PFSK-1 (cell line): ENCODE measurements around the gene TAF3.

Source experiments
- FOXP2 ChIP-seq: optimal IDR thresholded peaks from 2 replicates; pipeline ENCODE3; 2011; ENCODE audit warnings: borderline replicate concordance, control low read depth, inconsistent platforms; ENCODE audit not compliant: insufficient read depth; ENCODE audit errors: extremely low read length, extremely low read depth
- POLR2AphosphoS5 ChIP-seq: IDR thresholded peaks from 2 replicates; pipeline ENCODE4 v1.6.1; 2012; ENCODE audit warnings: low read depth, mild to moderate bottlenecking, control low read depth, low read length, moderate library complexity
- SIN3A ChIP-seq: IDR thresholded peaks from 2 replicates; pipeline ENCODE4 v1.6.1; 2012; ENCODE audit warnings: mild to moderate bottlenecking, low read length, moderate library complexity, borderline replicate concordance; ENCODE audit not compliant: insufficient read depth
- TAF1 ChIP-seq: IDR thresholded peaks from 2 replicates; pipeline ENCODE4 v1.6.1; 2012; ENCODE audit warnings: low read length, control low read depth, borderline replicate concordance; ENCODE audit not compliant: insufficient read depth
- TF ChIP-seq, protein P1 (sequence below), 2 experiments: IDR thresholded peaks; 2 replicates each; pipeline versions ENCODE4 v1.6.1 to v1.8.0; 2011 to 2012; ENCODE audit warnings: low read depth in 2 of 2, low read length in 2 of 2, control low read depth in 1 of 2, inconsistent platforms in 1 of 2, mild to moderate bottlenecking in 1 of 2, moderate library complexity in 1 of 2; ENCODE audit not compliant: insufficient read depth in 1 of 2

Gene TAF3

DNA sequence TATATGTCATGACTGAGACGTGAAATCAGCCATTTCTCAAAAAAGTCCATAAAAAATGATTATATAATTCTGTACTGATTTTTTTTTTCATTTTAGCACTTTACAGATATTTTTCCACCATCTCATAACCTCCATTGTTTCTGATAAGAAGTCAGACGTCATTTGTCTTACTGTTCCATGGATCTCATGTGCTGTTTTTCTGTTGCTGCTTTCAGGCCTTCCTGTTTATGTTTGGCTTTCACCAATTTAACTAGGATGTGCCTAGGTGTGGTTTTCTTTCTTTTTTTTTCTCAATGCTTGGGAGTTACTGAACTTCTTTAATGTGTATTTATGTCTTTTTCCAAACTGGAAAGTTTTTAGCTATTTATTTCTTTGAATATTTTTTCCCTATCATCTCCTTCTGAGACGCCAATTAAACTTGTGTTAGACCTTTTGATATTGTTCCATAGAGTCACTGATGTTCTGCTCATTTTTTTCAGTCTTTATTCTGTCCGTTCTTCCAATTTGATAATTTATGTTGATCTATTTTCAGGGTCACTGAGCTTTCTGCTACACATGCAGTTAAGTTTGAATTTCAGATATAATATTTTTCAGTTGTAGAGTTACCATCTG, 43.3 kb downstream of the TAF3 start:
- TF ChIP-seq FOXP2 = no peak
- no peak for TF ChIP-seq TAF1
- TF ChIP-seq, protein P1, sequence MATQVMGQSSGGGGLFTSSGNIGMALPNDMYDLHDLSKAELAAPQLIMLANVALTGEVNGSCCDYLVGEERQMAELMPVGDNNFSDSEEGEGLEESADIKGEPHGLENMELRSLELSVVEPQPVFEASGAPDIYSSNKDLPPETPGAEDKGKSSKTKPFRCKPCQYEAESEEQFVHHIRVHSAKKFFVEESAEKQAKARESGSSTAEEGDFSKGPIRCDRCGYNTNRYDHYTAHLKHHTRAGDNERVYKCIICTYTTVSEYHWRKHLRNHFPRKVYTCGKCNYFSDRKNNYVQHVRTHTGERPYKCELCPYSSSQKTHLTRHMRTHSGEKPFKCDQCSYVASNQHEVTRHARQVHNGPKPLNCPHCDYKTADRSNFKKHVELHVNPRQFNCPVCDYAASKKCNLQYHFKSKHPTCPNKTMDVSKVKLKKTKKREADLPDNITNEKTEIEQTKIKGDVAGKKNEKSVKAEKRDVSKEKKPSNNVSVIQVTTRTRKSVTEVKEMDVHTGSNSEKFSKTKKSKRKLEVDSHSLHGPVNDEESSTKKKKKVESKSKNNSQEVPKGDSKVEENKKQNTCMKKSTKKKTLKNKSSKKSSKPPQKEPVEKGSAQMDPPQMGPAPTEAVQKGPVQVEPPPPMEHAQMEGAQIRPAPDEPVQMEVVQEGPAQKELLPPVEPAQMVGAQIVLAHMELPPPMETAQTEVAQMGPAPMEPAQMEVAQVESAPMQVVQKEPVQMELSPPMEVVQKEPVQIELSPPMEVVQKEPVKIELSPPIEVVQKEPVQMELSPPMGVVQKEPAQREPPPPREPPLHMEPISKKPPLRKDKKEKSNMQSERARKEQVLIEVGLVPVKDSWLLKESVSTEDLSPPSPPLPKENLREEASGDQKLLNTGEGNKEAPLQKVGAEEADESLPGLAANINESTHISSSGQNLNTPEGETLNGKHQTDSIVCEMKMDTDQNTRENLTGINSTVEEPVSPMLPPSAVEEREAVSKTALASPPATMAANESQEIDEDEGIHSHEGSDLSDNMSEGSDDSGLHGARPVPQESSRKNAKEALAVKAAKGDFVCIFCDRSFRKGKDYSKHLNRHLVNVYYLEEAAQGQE (IDR thresholded peaks at IDR 0.05; ENCODE audit: insufficient read depth in 1 of 2, low read depth in 2 of 2, low read length in 2 of 2) = no peak
- TF ChIP-seq POLR2AphosphoS5 = no peak
- no peak for TF ChIP-seq SIN3A

DNA sequence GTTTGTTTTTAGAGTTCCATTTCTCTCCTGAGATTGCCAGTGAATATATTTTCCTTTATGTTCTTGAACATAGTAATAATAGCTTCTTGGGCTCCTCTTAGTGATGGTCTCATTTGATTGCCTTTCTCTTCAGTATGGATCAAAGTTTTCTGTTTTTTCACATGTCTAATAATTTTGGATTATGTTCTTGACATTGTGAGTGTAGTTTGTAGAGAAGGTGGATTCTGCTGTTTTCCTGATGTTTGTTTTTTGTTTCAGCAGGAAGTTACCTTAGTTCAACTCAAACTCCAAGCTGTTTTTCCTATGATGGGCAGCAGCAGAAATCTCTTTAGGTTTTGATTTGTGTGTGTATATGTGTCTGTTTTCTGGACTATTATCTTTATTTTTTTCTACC, 43.8 kb downstream of the TAF3 start:
- TF ChIP-seq FOXP2 = no peak
- TF ChIP-seq SIN3A = no peak
- TF ChIP-seq, protein P1 (IDR thresholded peaks at IDR 0.05; ENCODE audit: insufficient read depth in 1 of 2, low read depth in 2 of 2, low read length in 2 of 2) = no peak
- no peak for TF ChIP-seq POLR2AphosphoS5
- TF ChIP-seq TAF1 = no peak

DNA sequence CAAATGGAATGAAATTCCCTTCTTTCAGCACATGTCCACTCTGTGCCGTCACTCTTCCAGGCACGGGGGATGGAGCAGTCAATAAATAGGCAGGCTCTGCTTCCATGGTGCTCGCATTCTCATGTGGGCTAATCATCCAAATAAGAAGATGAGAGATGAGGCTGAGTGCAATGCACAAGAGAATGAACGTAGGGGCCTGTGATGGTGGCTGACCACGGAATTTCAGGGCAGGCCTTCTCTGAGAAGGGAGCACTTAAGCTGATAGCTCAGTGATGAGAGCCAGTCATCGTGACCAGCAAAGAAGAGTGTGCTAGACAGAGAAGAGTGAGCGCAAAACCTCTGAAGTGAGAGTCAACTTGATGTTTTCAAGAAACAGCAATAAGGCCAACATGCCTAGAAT, 47.9 kb downstream of the TAF3 start:
- no peak for TF ChIP-seq FOXP2
- TF ChIP-seq SIN3A = no peak
- no peak for TF ChIP-seq TAF1
- TF ChIP-seq, protein P1 (IDR thresholded peaks at IDR 0.05; ENCODE audit: insufficient read depth in 1 of 2, low read depth in 2 of 2, low read length in 2 of 2) = no peak
- TF ChIP-seq POLR2AphosphoS5 = no peak

DNA sequence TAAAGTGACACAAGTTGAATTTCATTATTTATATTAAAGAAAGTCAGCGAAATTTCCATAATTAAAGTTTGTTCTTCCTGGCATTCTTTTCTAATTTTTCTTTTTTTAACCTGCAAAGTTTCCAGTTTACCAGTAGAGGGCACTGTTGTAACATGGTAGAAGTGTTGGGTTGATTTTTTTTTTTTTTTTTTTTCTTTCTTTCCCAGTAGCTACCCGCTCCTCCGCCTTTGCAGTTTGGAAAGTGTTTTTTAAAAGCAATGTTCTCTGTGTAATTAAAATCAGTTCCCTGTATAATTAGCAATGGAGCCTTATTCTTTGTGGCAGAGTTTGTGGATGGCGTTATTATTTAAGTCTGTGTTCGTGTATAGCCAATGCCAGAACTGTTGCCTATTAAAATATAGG, 53.7 kb downstream of the TAF3 start:
- TF ChIP-seq FOXP2 (no peak), POLR2AphosphoS5 (no peak), SIN3A (no peak), TAF1 (no peak)
- TF ChIP-seq, protein P1 (IDR thresholded peaks at IDR 0.05; ENCODE audit: insufficient read depth in 1 of 2, low read depth in 2 of 2, low read length in 2 of 2) = no peak
